HG03196 (cell line): ENCODE results near the gene NTM.
"Not testable (repeated sequence)": the region's sequence is repeated elsewhere in the genome, so short reads cannot be mapped to it uniquely, and the experiment has no call there.

ENCODE experiments used
- ATAC-seq: cut with Tn5 transposase; IDR thresholded peaks from one replicate; pipeline ENCODE4 v1.9.1; 2021; ENCODE audit not compliant: unreplicated experiment

The NTM gene

DNA sequence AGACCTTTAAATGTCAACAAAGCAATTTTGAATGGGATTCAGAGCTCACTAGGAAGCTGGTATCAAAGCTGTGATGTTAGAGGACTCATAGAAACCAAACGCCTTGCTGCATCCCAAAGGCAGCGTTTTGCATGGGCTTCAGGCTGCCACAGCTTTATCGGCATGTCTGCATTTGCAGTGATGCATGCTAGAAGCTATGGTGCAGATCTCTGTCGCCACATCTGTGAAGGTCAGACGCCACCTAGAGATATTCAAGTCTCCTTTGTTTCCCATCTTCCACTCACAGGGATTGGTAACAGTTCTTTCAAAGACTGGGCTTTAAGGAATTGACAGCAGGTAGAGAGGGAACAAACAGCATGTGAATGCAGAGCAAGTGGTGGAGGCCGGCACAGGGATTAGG, 47.8 kb downstream of the NTM start:
- no peak for ATAC-seq

- no peak for ATAC-seq
Measured at GRCh38 chr11:131421066-131421855, 50.8 kb downstream of the NTM start.

- ATAC-seq, result no peak
Measured at GRCh38 chr11:131422029-131422428, 51.6 kb downstream of the NTM start.

DNA sequence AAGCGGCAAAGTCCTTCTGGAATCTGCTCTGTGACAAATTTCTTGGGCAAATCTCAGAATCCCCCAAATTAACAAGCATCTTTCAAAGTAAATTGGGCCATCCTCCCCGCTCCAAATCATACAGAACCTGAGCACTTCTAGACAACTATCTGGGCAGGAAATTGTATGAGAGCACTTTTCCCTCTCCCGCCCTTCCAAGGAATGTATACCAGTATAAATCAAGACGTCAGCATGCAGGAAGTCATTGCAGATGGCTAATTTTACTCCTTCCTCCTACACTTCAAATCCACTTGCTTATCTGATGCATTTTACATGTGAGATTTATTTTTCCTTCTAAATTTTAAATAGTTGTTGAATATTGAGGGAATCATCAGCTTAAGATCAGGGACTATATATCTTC, 52.1 kb downstream of the NTM start:
- ATAC-seq, result no peak

DNA sequence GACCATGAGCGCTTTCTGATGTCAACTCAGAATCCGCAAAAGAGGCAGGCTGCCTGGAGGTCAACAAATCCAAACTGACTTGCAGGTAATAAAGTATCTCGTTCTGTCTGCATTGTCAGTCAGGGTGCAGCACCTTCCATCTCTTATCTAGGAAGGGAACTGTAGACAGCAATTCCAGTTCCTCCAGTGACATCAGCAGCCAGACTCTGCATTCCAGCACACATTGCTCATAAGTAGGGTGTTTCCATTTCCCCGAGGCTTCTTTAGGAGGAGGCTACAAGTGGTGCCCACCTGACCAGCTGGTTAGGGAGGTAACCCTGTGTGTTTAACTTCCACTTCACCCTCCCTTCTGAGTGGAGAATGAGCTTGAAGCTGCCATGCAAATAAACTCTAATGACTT, 53.3 kb downstream of the NTM start:
- no peak for ATAC-seq

DNA sequence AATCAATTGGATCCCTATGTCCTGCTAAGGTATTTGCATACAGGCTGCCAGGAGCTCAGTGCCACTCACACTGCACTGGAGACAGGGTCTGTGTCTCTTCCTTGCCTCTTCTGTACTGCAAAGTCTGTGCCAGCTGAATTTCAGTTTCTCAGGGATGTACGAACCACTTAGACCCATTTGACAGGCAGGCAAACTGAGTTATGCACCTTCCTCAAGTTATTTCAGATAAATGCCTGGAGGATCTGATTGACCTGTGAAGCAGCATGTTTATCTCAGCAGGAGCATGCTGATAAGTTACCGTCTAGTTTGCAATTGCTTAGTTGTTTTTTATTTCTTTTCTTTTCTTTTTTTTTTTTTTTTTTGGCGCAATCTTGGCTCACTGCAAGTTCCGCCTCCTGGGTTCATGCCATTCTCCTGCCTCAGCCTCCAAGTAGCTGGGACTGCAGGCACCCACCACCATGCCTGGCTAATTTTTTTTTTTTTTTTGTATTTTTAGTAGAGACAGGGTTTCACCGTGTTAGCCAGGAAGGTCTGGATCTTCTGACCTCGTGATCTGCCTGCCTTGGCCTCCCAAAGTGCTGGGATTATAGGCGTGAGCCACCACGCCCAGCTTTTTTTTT, 54.0 kb downstream of the NTM start:
- ATAC-seq, result not testable (repeated sequence)

- no peak for ATAC-seq
Measured at GRCh38 chr11:131425285-131425684, 54.9 kb downstream of the NTM start.

- ATAC-seq, result no peak
Measured at GRCh38 chr11:131428853-131429252, 58.4 kb downstream of the NTM start.

DNA sequence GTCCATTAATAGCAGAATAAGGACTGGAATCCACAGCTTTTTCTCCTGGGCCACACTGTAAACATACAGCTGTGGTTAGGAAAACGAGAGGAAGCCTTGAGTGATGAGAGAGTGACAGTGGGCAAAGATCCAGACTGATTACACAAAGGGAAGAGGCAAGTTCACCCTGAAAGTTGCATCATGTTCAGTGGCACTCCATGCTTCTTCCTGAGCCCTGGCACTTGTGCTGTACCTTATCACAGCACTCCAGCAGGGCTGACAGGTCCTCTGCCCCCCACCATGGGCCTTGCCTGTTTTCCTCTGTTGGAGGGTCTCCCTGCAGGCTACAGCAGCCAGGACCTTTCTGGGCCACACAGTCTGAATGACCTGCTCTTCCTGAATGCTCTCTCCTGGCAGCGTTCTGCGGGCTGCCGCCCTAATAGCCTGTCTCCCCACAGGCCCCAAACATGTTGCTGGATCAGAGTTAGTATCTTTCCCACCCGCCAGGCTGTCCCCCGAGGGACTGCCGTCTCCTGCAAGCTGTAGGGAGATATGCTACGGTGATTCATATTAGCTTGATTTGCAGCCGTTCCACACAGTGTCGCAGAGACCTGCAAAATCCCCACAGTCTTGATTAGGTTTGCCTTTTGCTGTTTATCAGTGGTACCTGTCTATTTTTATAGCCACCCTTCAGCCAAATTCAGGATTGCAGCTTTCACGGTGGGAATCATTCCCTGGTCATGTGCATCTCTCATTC, 60.2 kb downstream of the NTM start:
- no peak for ATAC-seq

- no peak for ATAC-seq
Measured at GRCh38 chr11:131441051-131441810, 70.8 kb downstream of the NTM start.

DNA sequence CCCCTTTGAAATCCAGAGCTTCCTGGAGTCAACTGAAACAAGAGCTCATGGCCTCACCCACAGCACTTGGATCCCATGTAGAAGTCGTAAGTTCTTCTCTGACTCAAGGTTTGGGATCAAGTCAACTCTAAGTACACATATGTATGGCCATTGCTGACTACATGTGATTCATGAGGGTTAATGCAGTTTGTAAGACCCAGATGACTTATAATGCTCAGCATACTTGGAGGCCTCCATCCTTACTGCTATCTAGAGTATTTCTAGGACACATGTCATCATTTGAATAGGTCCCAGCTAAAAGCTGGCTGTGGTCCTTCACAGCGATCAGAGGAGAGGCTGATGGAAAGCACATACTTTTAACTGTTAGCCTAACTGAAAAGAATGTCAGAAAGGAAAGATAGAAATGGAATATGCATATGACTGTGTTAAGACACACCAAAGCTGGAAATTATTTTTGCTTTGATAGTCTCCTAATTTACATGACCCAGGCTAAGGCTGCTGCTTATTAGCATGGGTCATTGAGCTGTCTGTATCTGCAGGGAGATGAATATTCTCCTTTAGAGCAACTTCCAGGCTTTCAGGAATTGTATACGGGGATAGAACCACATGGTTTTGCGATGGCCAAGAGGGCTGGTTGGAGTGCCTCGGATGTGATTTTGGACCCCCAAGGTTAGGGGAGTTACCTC, 76.3 kb downstream of the NTM start:
- no peak for ATAC-seq

- ATAC-seq, result no peak
Measured at GRCh38 chr11:131447277-131447815, 76.9 kb downstream of the NTM start.

GRCh38 chr11:131447898-131448297, 77.5 kb downstream of the NTM start:
- no peak for ATAC-seq

DNA sequence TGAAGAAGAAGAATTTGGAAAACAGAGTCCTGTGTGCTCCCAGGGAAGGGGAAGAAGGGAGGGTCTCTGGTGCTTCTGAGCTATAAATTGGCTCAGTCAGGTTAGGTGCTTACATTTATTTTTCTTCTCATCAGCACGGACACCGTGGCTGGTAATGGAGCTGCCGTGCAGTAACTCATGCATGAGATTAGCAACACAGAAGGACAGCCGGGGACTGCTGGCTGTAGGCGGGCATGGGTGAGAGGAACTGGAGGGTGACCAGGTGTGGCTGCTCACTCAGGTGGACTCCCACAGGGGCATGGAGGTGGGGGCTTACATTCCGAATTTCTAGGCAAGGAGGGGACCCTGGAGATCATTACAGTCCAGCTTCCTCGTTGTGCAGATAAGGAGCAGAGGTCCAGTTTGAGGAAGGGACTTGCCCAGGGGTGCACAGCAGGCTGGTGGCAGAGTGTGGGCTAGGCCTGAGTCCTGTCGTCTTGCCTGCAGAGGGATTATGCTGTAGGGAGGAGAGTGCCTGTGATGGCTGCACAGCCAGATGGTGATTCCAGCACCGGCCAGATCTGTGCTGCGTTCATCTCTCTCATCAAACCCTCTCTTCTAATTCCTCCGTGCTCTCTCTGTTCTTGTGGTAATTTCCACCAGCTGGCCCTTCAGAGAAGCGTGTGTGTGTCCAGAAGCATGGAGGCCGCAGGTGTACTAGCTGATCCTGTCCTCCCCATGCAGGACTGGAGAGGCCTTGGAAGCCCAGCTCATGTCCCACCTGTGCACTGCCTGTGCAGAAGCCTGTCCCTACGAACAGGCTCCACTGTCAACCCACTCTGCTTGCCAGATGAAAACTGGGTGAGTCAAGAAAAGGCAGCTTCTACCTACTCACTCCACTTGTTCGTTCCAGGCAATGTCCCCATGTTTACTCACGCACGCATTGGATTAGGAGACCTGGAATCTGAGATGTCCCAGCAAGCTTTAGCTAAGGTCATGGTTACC, 78.9 kb downstream of the NTM start:
- no peak for ATAC-seq

DNA sequence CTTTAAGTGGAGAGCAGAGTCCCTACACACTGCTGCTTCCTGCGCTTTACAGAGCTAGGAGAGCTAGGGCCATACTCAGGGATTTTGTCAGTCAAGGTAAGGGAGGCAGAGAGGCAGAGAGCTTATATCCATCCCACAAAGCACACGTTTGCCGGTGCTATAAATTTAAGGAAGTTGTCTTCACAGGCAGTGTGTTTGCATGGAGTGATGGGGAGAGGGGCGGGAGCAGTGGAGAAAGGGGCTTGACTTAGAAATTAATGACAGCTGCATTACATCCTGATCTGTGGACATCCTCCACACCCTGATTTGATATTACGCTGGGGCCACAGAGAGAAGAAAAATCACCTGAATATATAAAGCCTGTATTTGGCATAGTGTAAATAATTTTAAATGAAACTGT, 84.1 kb downstream of the NTM start:
- no peak for ATAC-seq

GRCh38 chr11:131454989-131455388, 84.6 kb downstream of the NTM start:
- no peak for ATAC-seq

DNA sequence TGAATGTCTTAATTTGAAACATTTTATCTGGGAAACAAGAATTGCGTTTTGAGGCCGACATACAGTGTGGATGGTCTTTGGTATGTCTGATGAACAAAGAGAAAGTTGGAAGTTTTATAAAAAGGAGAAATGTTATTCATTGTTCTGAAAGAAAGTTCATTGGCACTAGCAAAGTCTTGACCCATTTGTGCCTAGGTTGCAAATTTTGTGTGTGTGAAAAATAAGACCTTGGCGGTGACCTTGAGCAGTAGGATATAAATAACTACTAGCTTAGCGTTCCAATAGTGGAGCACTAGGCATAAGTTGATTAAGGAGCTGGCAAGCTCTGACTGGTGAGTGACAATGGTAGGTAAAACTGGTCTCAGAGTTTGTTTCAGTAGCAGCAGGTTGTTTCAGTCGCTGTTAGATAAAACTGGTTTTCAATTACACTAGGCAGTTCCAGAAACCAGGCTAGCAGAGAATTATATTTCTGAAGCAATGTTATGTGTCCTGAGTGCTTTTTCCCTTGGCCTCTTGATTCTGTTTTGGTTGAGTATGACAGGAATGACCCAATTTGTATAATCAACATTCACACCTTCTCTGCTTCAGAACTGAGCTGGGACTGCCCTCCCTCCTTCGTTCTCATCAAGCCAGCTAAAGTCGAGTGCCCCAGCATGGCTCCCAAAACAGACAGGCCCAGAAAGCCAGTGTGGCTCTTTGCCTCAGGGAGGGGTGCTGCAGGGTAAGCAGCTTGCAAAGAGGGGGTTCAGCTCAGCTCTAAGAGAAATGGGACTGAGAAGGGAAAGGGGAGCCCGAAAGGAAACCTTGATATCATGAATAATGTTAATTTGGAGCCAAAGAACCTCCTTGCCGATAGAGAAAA, 85.7 kb downstream of the NTM start:
- ATAC-seq, result no peak

- no peak for ATAC-seq
Measured at GRCh38 chr11:131457163-131457562, 86.7 kb downstream of the NTM start.
